Measurements from ENCODE around the gene ADD3. TPM values are rescaled to one million over a fixed set of nuclear protein-coding genes. Genes with fewer than 3 reads are reported as not detected.

The ADD3 gene
- total RNA-seq, 2 donors from 2014 or later: 183 to 241 TPM

- Histone ChIP-seq H3K27me3 (ENCODE audit: control insufficient read depth, insufficient read depth, low read length, poor library complexity, severe bottlenecking) (no peaks in the 10 kb centered on the region), H3K4me1 (ENCODE audit: control insufficient read depth, insufficient read depth, low read length) (peaks cover 2% of the 10 kb centered on the region), H3K9ac (ENCODE audit: extremely low read depth, low read length, poor library complexity, severe bottlenecking) (no peak overlapping the region), H3K4me3 (ENCODE audit: low read length) (no peak overlapping the region), H3K9me3 (ENCODE audit: control insufficient read depth, low read length) (peaks cover 10% of the 10 kb centered on the region), H3K27ac (ENCODE audit: low read depth, low read length) (no peak overlapping the region), H3K36me3 (ENCODE audit: control insufficient read depth, insufficient read depth, low read length) (no peaks in the 10 kb centered on the region)
- TF ChIP-seq CTCF (conservative IDR thresholded peaks at IDR 0.05): no peak
- Mint-ChIP-seq H3K9me3 (peaks cover 16% of the 10 kb centered on the region), H3K4me1 (peaks cover 6% of the 10 kb centered on the region), H3K36me3 (ENCODE audit: low read depth) (peaks cover 3% of the 10 kb centered on the region), H3K27ac (no peak overlapping the region), H3K27me3 (ENCODE audit: insufficient read depth) (no peaks in the 10 kb centered on the region), H3K4me3 (no peak overlapping the region)
- no peak for DNase-seq
- 97 to 100% methylated on average over 1 to 3 of the region's 3 CpGs for WGBS, 2 experiments (ENCODE audit: insufficient coverage in 1 of 2, insufficient read length in 1 of 2)
Observed at GRCh38 chr10:109987452-109988211, 20.2 kb upstream of the ADD3 start.

GRCh38 chr10:109988212-109988596 lies 19.6 kb upstream of the ADD3 start:
- H3K9ac ChIP-seq (ENCODE audit: extremely low read depth, low read length, poor library complexity, severe bottlenecking): no peak overlapping the region
- H3K4me3 ChIP-seq (ENCODE audit: low read length): no peak overlapping the region
- 95 to 100% methylated on average over 1 of the region's 1 CpG for WGBS, 2 experiments (ENCODE audit: insufficient coverage in 1 of 2, insufficient read length in 1 of 2)
- H3K27ac ChIP-seq (ENCODE audit: low read depth, low read length): no peak overlapping the region
- Mint-ChIP-seq H3K36me3 (ENCODE audit: low read depth) (peaks cover 3% of the 10 kb centered on the region), H3K4me3 (no peak overlapping the region), H3K4me1 (peaks cover 5% of the 10 kb centered on the region), H3K9me3 (peaks cover 16% of the 10 kb centered on the region), H3K27me3 (ENCODE audit: insufficient read depth) (no peaks in the 10 kb centered on the region), H3K27ac (no peak overlapping the region)
- no peak for DNase-seq
- H3K9me3 ChIP-seq (ENCODE audit: control insufficient read depth, low read length): peaks cover 10% of the 10 kb centered on the region
- H3K27me3 ChIP-seq (ENCODE audit: control insufficient read depth, insufficient read depth, low read length, poor library complexity, severe bottlenecking): no peaks in the 10 kb centered on the region
- peaks cover 2% of the 10 kb centered on the region for H3K4me1 ChIP-seq (ENCODE audit: control insufficient read depth, insufficient read depth, low read length)
- TF ChIP-seq CTCF (conservative IDR thresholded peaks at IDR 0.05): no peak
- no peaks in the 10 kb centered on the region for H3K36me3 ChIP-seq (ENCODE audit: control insufficient read depth, insufficient read depth, low read length)

- no peak for DNase-seq
- Histone ChIP-seq H3K36me3 (ENCODE audit: control insufficient read depth, insufficient read depth, low read length) (no peaks in the 10 kb centered on the region), H3K9me3 (ENCODE audit: control insufficient read depth, low read length) (peaks cover 4% of the 10 kb centered on the region), H3K9ac (ENCODE audit: extremely low read depth, low read length, poor library complexity, severe bottlenecking) (no peak overlapping the region), H3K27me3 (ENCODE audit: control insufficient read depth, insufficient read depth, low read length, poor library complexity, severe bottlenecking) (no peaks in the 10 kb centered on the region), H3K4me1 (ENCODE audit: control insufficient read depth, insufficient read depth, low read length) (peaks cover 18% of the 10 kb centered on the region), H3K4me3 (ENCODE audit: low read length) (no peak overlapping the region), H3K27ac (ENCODE audit: low read depth, low read length) (no peak overlapping the region)
- WGBS, 2 experiments (ENCODE audit: insufficient coverage in 1 of 2, insufficient read length in 1 of 2): 100% methylated on average over 1 of the region's 1 CpG; no CpG with 5 or more reads in 1 of the 2 experiments
- Mint-ChIP-seq H3K4me3 (no peak overlapping the region), H3K9me3 (peaks cover 2% of the 10 kb centered on the region), H3K27ac (no peak overlapping the region), H3K36me3 (ENCODE audit: low read depth) (no peaks in the 10 kb centered on the region), H3K27me3 (ENCODE audit: insufficient read depth) (no peaks in the 10 kb centered on the region), H3K4me1 (peaks cover 29% of the 10 kb centered on the region)
- no peak for TF ChIP-seq CTCF (conservative IDR thresholded peaks at IDR 0.05)
Observed at GRCh38 chr10:109991266-109991855, 16.4 kb upstream of the ADD3 start.
